AG20443 (cell line): ENCODE results near the gene SNX19.
A peak's percentile ranks its signal among the peaks of the same experiment; 100 is the strongest.

Experiments used
- DNase-seq: peaks from one replicate; pipeline ENCODE4 v3.0.0; 2012; ENCODE audit warnings: low spot score, mixed read lengths

The SNX19 gene

GRCh38 chr11:130839981-130840666 lies 76.2 kb downstream of the SNX19 start:
- DNase-seq, result no peak

GRCh38 chr11:130837194-130837593 lies 79.1 kb downstream of the SNX19 start:
- DNase-seq, result no peak

GRCh38 chr11:130834886-130835285 lies 81.4 kb downstream of the SNX19 start:
- no peak for DNase-seq

DNA sequence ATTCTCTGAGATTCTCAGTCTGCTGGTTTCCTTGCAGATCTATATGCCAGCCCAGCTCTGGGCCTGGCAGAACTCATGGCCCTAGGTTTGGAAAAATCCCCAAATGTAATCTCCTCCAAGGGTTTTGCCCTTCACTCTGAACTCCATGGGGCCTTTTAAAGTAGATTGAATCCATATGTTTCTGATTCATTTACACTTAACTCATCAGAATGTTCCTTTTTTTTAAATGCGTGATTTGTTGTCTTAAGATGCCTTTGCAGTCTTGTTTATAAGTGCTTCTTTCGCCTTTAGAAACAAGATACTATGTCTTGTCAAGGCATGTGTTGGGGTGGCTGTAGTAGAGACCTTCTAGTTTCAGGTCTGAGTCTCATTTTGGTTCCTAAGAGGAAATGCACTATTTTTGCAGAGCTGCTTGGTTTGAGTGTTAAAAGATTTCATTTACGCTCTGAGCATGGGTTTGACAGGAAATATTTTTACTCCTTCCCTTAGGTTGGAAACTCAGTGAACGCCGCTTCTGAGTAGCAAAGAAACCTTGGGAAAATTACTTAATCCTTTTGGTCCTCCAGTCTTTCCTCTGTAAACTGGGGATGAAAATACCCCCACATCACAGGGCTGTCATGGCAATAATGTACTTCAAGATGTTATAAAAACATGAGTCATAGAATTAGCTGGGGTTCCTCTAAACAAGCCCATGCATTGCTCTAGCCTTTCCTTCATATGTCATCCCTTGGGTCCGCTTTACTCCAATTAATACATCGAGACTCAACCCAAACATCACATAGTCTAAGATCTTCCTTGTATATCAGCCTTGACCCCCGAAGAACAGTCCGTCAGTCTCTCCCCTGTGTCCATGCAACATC lies 83.5 kb downstream of the SNX19 start:
- DNase-seq, result no peak

- DNase-seq, result no peak
Observed at GRCh38 chr11:130831976-130832375, 84.3 kb downstream of the SNX19 start.

DNA sequence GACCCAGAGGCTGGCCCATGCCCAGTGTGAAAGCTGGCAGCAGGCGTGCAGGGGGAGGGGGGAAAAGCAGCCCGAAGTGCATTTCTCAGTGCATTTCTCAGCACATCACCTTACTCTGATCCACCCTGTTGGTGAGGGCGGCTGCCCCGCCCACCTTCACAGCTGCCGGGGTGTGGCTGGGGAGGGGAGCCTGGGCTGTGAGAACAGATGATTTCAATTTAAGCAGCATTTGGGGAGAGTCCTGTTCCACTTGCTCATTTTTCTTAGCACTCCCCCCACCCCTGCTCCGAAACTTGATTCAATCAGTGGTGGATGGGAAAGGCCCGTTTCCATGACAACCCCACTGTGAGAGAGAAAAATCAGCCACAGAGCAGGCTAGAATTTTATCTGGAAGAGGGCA lies 84.8 kb downstream of the SNX19 start:
- DNase-seq, result no peak

DNA sequence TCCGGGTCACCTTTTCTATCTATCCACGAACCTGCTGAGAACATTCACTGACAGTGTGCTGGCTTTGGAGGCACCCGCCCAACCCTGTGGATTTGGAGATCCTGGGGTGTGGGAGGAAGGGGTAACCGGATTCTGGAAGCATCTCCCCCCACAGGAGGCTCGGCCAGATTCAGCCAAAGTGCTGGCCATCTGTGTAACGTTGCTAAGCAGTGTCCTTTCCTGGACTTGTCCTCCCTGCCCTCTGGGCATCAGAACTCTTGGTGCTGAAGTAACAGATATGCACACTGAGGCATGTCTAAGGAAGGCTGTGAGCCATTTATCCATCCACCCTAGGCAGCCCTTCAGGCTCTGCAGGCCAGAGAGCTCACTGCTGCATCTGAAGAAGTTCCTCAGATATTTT lies 85.7 kb downstream of the SNX19 start:
- DNase-seq, result no peak

- no peak for DNase-seq
Observed at GRCh38 chr11:130829920-130830511, 86.3 kb downstream of the SNX19 start.

- no peak for DNase-seq
Observed at GRCh38 chr11:130828741-130829140, 87.5 kb downstream of the SNX19 start.

- peak; percentile 93 for DNase-seq
Observed at GRCh38 chr11:130827451-130828377, 88.6 kb downstream of the SNX19 start.

- no peak for DNase-seq
Observed at GRCh38 chr11:130826572-130826971, 89.7 kb downstream of the SNX19 start.

GRCh38 chr11:130825983-130826382 lies 90.3 kb downstream of the SNX19 start:
- DNase-seq, result no peak

DNA sequence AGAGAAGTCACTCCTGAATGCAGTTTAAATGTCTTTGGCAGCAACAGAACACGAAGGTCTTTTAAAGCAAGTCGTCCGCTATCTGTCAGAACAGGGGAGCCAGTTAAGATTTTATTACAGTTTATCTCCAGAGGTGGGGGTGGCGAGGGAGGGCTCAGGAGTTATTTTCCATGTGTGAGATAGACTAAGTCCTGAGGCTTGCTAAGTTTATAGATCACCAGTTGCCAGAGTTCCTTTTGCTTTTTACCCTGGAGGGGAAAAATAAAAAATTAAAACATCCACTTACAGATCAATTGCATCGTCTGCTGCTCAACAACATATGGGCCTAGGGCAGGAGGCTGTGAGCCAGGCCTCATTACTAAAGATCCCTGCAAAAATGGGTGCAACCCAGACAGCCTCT lies 90.7 kb downstream of the SNX19 start:
- DNase-seq, result no peak
